Endothelial cell of umbilical vein (primary cell): ENCODE measurements around the gene RSF1. TPM values are rescaled to one million over a fixed set of nuclear protein-coding genes. Genes with fewer than 3 reads are reported as not detected.
A peak's percentile ranks its signal among the peaks of the same experiment; 100 is the strongest.

ENCODE experiments used
- BruUV-seq: library from RNA; stranded (reverse); fragments of 400-500 nt; replicated peaks from 2 replicates; lab custom pipeline; 2021; lab: Mats Ljungman, UMichigan
- CTCF ChIA-PET: fragments of 300-600, 350-600 bp; sonication (Branson Sonifier 250); formaldehyde crosslinking; loops from one replicate; lab custom pipeline; 2021; ENCODE audit warnings: antibody characterized with exemption, inconsistent platforms; lab: Charles Lee
- POLR2A ChIA-PET: fragments of 300-600, 350-600 bp; sonication (Branson Sonifier 250); formaldehyde crosslinking; loops from one replicate; lab custom pipeline; 2021; ENCODE audit warnings: antibody characterized with exemption, inconsistent platforms; lab: Charles Lee
- DNase-seq: peaks from one replicate; pipeline ENCODE4 v3.0.0-alpha.2; 2011; ENCODE audit warnings: low read depth, low spot score
- FAIRE-seq: peaks from 2 replicates; lab custom pipeline; 2011; peaks lifted over from hg19 to GRCh38; lab: Jason Lieb, UNC
- H2AFZ ChIP-seq: 2 replicates; pipeline ENCODE4 v1.6.0; 2012; ENCODE audit warnings: low read depth, low read length, control low read depth, inconsistent platforms
- H3K27ac ChIP-seq: 2 replicates; pipeline ENCODE4 v1.5.1; 2011; ENCODE audit warnings: low read depth, mild to moderate bottlenecking, control low read depth, low read length, moderate library complexity; ENCODE audit not compliant: insufficient read depth
- H3K27me3 ChIP-seq, 2 experiments: 2 replicates each; pipeline versions ENCODE4 v1.6.0 to v1.6.1; 2011; ENCODE audit warnings: low read length in 2 of 2, mixed read lengths in 1 of 2; ENCODE audit not compliant: control insufficient read depth in 2 of 2, insufficient read depth in 2 of 2
- H3K36me3 ChIP-seq, 2 experiments: 2 replicates in 1 of 2; 3 replicates in 1 of 2; pipeline ENCODE4 v1.5.1; 2011; ENCODE audit warnings: low read length in 2 of 2, mild to moderate bottlenecking in 1 of 2, moderate library complexity in 1 of 2; ENCODE audit not compliant: control insufficient read depth in 2 of 2, insufficient read depth in 2 of 2; ENCODE audit errors: extremely low read depth in 1 of 2
- H3K4me1 ChIP-seq: 3 replicates; pipeline ENCODE4 v1.5.1; 2011; ENCODE audit warnings: mild to moderate bottlenecking, low read length; ENCODE audit not compliant: control insufficient read depth, insufficient read depth; ENCODE audit errors: extremely low read depth
- H3K4me2 ChIP-seq: 2 replicates; pipeline ENCODE4 v1.6.1; 2011; ENCODE audit warnings: low read length, control low read depth, mixed read lengths; ENCODE audit not compliant: insufficient read depth
- H3K4me3 ChIP-seq, 3 experiments: fragments of 200-600 bp in 1 of 3; sonication (generic), shearing (Covaris generic) in 1 of 3; replicated peaks in 1 of 3; 2 replicates each; pipeline ENCODE4 v1.5.1; 2011 to 2016; ENCODE audit warnings: control low read depth in 3 of 3, low read length in 3 of 3, mild to moderate bottlenecking in 2 of 3, inconsistent platforms in 1 of 3, low read depth in 1 of 3, moderate library complexity in 1 of 3; ENCODE audit not compliant: insufficient read depth in 1 of 3
- H3K79me2 ChIP-seq: 2 replicates; pipeline ENCODE4 v1.6.0; 2012; ENCODE audit warnings: low read length, inconsistent platforms; ENCODE audit not compliant: control insufficient read depth, insufficient read depth
- H3K9ac ChIP-seq: replicated peaks from 2 replicates; pipeline ENCODE3; 2011; ENCODE audit warnings: low read length, control low read depth; ENCODE audit not compliant: insufficient read depth; ENCODE audit errors: extremely low read depth
- H3K9me1 ChIP-seq: replicated peaks from 3 replicates; pipeline ENCODE4 v1.6.0; 2011; ENCODE audit warnings: mild to moderate bottlenecking, low read length; ENCODE audit not compliant: control insufficient read depth, insufficient read depth; ENCODE audit errors: extremely low read depth
- H3K9me3 ChIP-seq: replicated peaks from 2 replicates; pipeline ENCODE4 v1.5.1; 2012; ENCODE audit warnings: low read length, inconsistent platforms; ENCODE audit not compliant: control insufficient read depth, insufficient read depth
- H4K20me1 ChIP-seq: replicated peaks from 2 replicates; pipeline ENCODE3; 2011; ENCODE audit warnings: mild to moderate bottlenecking, low read length; ENCODE audit not compliant: control insufficient read depth, insufficient read depth; ENCODE audit errors: extremely low read depth
- CTCF ChIP-seq, 2 donors: IDR thresholded peaks; 1 replicate in 1 of 2; 2 replicates in 1 of 2; pipeline ENCODE4 v1.5.1; 2011; ENCODE audit warnings: low read length in 2 of 2, mild to moderate bottlenecking in 2 of 2, moderate library complexity in 2 of 2, control low read depth in 1 of 2, inconsistent platforms in 1 of 2, low read depth in 1 of 2; ENCODE audit not compliant: insufficient read depth in 1 of 2; ENCODE audit errors: extremely low read depth in 1 of 2
- EZH2 ChIP-seq: IDR thresholded peaks from 2 replicates; pipeline ENCODE4 v1.6.1; 2012; ENCODE audit warnings: borderline replicate concordance, low read depth, mild to moderate bottlenecking, moderate library complexity, low read length, inconsistent platforms; ENCODE audit not compliant: severe bottlenecking
- FOS ChIP-seq: IDR thresholded peaks from 2 replicates; pipeline ENCODE4 v1.6.1; 2011; ENCODE audit warnings: mild to moderate bottlenecking, low read length, moderate library complexity, borderline replicate concordance; ENCODE audit not compliant: insufficient read depth
- GATA2 ChIP-seq: IDR thresholded peaks from 2 replicates; pipeline ENCODE4 v1.7.0; 2011; ENCODE audit warnings: low read depth, mild to moderate bottlenecking, moderate library complexity, mixed read lengths, low read length; ENCODE audit not compliant: insufficient read length, insufficient read depth
- JUN ChIP-seq: IDR thresholded peaks from 2 replicates; pipeline ENCODE4 v1.6.1; 2011; ENCODE audit warnings: borderline replicate concordance, low read depth; ENCODE audit not compliant: insufficient read length, insufficient read depth
- MAX ChIP-seq: IDR thresholded peaks from 2 replicates; pipeline ENCODE4 v1.6.1; 2011; ENCODE audit not compliant: insufficient read depth, insufficient read length
- MYC ChIP-seq: IDR thresholded peaks from one replicate; pipeline ENCODE4 v1.6.1; 2011; ENCODE audit warnings: mild to moderate bottlenecking, low read depth, low read length
- POLR2A ChIP-seq: IDR thresholded peaks from 2 replicates; pipeline ENCODE4 v1.6.1; 2012; ENCODE audit warnings: low read depth, mild to moderate bottlenecking, control low read depth, low read length
- POLR2AphosphoS5 ChIP-seq: IDR thresholded peaks from 2 replicates; pipeline ENCODE4 v1.6.1; 2012; ENCODE audit warnings: low read depth, mild to moderate bottlenecking, control low read depth, low read length, moderate library complexity; ENCODE audit not compliant: insufficient read depth
- dilution Hi-C: fragments of 300-500 bp; cut with MboI; formaldehyde crosslinking; loops from one replicate; pipeline ENCODE4 v1.15.0; 2019; ENCODE audit warnings: low sequenced_read_pairs; ENCODE audit not compliant: extremely low pct_ligation_motif_present
- intact Hi-C: fragments of 100-400 bp; cut with micrococcal nuclease; formaldehyde crosslinking; loops from one replicate; pipeline ENCODE4 v1.10.0; 2022
- polyA plus RNA-seq, 4 experiments: library from polyadenylated mRNA; depleted of rRNA in 3 of 4; stranded (reverse) in 3 of 4; unstranded in 1 of 4; fragments of >200 nt; gene quantifications; 2 replicates each; pipeline versions ENCODE4 v1.2.1 to v1.2.3, GENCODE V29; 2011 to 2012; ENCODE audit warnings: missing spikeins in 1 of 4
- total RNA-seq: library from RNA; stranded (reverse); gene quantifications from 2 replicates; pipeline ENCODE4 v1.2.3, GENCODE V29; 2021

The RSF1 gene
- total and polyA plus RNA-seq, 2 donors (not counting 3 experiments of a cell fraction or from before 2014, with no cell fraction given): 10.0 to 55.1 TPM

GRCh38 chr11:77637345-77638165 lies 183.0 kb downstream of the RSF1 start, which contains the start of gene CLNS1A:
CLNS1A (minus strand) TSS chr11:77637794; CDS start chr11:77637714, 80 bp downstream.
- intact Hi-C loops: loop anchor here (1.0 to 2.0 kb wide), 2 partner anchors 183 to 409 kb away; partner anchors contain the start of gene RSF1
- Histone ChIP-seq H4K20me1 (no peaks in the 10 kb centered on the region), H3K9me1 (no peaks in the 10 kb centered on the region), H3K36me3 (no peaks in the 10 kb centered on the region), H3K9me3 (no peaks in the 10 kb centered on the region), H3K4me2 (peak within 1 kb of the TSS; percentile 98), H3K4me3 (peak within 1 kb of the TSS; percentile 61 to 88 (median 86)), H3K9ac (peak within 1 kb of the TSS; percentile 83), H3K27me3 (no peaks in the 10 kb centered on the region), H3K79me2 (peaks cover 40% of the 10 kb centered on the region), H3K27ac (peak within 1 kb of the TSS; percentile 49), H2AFZ (peak within 1 kb of the TSS; percentile 88), H3K4me1 (peaks cover 7% of the 10 kb centered on the region)
- POLR2A ChIA-PET: no interaction called here
- peak; percentile 74 for FAIRE-seq
- dilution Hi-C loops: no loop called here
- peak; percentile 90 for DNase-seq
- TF ChIP-seq POLR2AphosphoS5 (peak; percentile 86), MAX (peak; percentile 20), EZH2 (no peak), JUN (no peak), MYC (peak; percentile 77), CTCF (IDR thresholded peaks at IDR 0.05; ENCODE audit: extremely low read depth in 1 of 2, insufficient read depth in 1 of 2, low read depth in 1 of 2, low read length in 2 of 2) (no peak), POLR2A (peak; percentile 90), FOS (peak; percentile 5), GATA2 (no peak)
- CTCF ChIA-PET: no interaction called here
- no TSS peak for BruUV-seq
